ENCODE results near the gene GCGR. TPM values are rescaled to one million over a fixed set of nuclear protein-coding genes. Genes with fewer than 3 reads are reported as not detected.
A peak's percentile ranks its signal among the peaks of the same experiment; 100 is the strongest.

GCGR gene
- total RNA-seq, 1 experiment from 2014 or later: 1.4 TPM

GRCh38 chr17:81833160-81833920, 29.4 kb downstream of the GCGR start, which contains the start of gene MCRIP1 (continued):
- TF ChIP-seq, protein P1, sequence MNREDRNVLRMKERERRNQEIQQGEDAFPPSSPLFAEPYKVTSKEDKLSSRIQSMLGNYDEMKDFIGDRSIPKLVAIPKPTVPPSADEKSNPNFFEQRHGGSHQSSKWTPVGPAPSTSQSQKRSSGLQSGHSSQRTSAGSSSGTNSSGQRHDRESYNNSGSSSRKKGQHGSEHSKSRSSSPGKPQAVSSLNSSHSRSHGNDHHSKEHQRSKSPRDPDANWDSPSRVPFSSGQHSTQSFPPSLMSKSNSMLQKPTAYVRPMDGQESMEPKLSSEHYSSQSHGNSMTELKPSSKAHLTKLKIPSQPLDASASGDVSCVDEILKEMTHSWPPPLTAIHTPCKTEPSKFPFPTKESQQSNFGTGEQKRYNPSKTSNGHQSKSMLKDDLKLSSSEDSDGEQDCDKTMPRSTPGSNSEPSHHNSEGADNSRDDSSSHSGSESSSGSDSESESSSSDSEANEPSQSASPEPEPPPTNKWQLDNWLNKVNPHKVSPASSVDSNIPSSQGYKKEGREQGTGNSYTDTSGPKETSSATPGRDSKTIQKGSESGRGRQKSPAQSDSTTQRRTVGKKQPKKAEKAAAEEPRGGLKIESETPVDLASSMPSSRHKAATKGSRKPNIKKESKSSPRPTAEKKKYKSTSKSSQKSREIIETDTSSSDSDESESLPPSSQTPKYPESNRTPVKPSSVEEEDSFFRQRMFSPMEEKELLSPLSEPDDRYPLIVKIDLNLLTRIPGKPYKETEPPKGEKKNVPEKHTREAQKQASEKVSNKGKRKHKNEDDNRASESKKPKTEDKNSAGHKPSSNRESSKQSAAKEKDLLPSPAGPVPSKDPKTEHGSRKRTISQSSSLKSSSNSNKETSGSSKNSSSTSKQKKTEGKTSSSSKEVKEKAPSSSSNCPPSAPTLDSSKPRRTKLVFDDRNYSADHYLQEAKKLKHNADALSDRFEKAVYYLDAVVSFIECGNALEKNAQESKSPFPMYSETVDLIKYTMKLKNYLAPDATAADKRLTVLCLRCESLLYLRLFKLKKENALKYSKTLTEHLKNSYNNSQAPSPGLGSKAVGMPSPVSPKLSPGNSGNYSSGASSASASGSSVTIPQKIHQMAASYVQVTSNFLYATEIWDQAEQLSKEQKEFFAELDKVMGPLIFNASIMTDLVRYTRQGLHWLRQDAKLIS (CRISPR knock-in tag; IDR thresholded peaks at IDR 0.05; ENCODE audit: borderline replicate concordance): no peak
- TF ChIP-seq ZNF219 (CRISPR knock-in tag; IDR thresholded peaks at IDR 0.05; ENCODE audit: borderline replicate concordance) (no peak), ZNF281 (CRISPR knock-in tag; IDR thresholded peaks at IDR 0.05) (no peak), JAZF1 (CRISPR knock-in tag; IDR thresholded peaks at IDR 0.05) (no peak), EMX1 (CRISPR knock-in tag; IDR thresholded peaks at IDR 0.05) (no peak), MLX (CRISPR knock-in tag; IDR thresholded peaks at IDR 0.05) (no peak), ATF1 (CRISPR knock-in tag; IDR thresholded peaks at IDR 0.05) (0 out of 2 replicates have a peak, but pooled peaks have one; percentile 40), ZBTB43 (CRISPR knock-in tag; IDR thresholded peaks at IDR 0.05) (peak; percentile 79; the same call in 1 of the 2 replicates), SMAD4 (CRISPR knock-in tag; IDR thresholded peaks at IDR 0.05) (no peak), SP1 (CRISPR knock-in tag; conservative IDR thresholded peaks at IDR 0.05) (peak; percentile 82), ZNF671 (CRISPR knock-in tag; IDR thresholded peaks at IDR 0.05) (no peak), ZNF396 (CRISPR knock-in tag; IDR thresholded peaks at IDR 0.05; ENCODE audit: borderline replicate concordance) (no peak), ZNF121 (CRISPR knock-in tag; IDR thresholded peaks at IDR 0.05) (no peak), TEAD4 (CRISPR knock-in tag; IDR thresholded peaks at IDR 0.05) (no peak), GTF2I (CRISPR knock-in tag; conservative IDR thresholded peaks at IDR 0.05) (no peak), MXD4 (CRISPR knock-in tag; IDR thresholded peaks at IDR 0.05; ENCODE audit: borderline replicate concordance) (no peak), ETV6 (CRISPR knock-in tag; IDR thresholded peaks at IDR 0.05) (no peak)
- TF ChIP-seq, protein P2, sequence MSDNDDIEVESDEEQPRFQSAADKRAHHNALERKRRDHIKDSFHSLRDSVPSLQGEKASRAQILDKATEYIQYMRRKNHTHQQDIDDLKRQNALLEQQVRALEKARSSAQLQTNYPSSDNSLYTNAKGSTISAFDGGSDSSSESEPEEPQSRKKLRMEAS (CRISPR knock-in tag; IDR thresholded peaks at IDR 0.05): peak; percentile 59; the same call in 1 of the 2 replicates
- TF ChIP-seq, protein P3, sequence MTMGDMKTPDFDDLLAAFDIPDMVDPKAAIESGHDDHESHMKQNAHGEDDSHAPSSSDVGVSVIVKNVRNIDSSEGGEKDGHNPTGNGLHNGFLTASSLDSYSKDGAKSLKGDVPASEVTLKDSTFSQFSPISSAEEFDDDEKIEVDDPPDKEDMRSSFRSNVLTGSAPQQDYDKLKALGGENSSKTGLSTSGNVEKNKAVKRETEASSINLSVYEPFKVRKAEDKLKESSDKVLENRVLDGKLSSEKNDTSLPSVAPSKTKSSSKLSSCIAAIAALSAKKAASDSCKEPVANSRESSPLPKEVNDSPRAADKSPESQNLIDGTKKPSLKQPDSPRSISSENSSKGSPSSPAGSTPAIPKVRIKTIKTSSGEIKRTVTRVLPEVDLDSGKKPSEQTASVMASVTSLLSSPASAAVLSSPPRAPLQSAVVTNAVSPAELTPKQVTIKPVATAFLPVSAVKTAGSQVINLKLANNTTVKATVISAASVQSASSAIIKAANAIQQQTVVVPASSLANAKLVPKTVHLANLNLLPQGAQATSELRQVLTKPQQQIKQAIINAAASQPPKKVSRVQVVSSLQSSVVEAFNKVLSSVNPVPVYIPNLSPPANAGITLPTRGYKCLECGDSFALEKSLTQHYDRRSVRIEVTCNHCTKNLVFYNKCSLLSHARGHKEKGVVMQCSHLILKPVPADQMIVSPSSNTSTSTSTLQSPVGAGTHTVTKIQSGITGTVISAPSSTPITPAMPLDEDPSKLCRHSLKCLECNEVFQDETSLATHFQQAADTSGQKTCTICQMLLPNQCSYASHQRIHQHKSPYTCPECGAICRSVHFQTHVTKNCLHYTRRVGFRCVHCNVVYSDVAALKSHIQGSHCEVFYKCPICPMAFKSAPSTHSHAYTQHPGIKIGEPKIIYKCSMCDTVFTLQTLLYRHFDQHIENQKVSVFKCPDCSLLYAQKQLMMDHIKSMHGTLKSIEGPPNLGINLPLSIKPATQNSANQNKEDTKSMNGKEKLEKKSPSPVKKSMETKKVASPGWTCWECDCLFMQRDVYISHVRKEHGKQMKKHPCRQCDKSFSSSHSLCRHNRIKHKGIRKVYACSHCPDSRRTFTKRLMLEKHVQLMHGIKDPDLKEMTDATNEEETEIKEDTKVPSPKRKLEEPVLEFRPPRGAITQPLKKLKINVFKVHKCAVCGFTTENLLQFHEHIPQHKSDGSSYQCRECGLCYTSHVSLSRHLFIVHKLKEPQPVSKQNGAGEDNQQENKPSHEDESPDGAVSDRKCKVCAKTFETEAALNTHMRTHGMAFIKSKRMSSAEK (CRISPR knock-in tag; IDR thresholded peaks at IDR 0.05; ENCODE audit: borderline replicate concordance): no peak
- TF ChIP-seq, protein P4, sequence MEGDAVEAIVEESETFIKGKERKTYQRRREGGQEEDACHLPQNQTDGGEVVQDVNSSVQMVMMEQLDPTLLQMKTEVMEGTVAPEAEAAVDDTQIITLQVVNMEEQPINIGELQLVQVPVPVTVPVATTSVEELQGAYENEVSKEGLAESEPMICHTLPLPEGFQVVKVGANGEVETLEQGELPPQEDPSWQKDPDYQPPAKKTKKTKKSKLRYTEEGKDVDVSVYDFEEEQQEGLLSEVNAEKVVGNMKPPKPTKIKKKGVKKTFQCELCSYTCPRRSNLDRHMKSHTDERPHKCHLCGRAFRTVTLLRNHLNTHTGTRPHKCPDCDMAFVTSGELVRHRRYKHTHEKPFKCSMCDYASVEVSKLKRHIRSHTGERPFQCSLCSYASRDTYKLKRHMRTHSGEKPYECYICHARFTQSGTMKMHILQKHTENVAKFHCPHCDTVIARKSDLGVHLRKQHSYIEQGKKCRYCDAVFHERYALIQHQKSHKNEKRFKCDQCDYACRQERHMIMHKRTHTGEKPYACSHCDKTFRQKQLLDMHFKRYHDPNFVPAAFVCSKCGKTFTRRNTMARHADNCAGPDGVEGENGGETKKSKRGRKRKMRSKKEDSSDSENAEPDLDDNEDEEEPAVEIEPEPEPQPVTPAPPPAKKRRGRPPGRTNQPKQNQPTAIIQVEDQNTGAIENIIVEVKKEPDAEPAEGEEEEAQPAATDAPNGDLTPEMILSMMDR (IDR thresholded peaks at IDR 0.05): no peak

All from WTC11 (cell line).